HEK293 (cell line): ENCODE results near the gene HSDL1.

Experiments
- FEZF1 ChIP-seq: fragments of 450-650 bp; formaldehyde crosslinking; IDR thresholded peaks from 2 replicates; pipeline ENCODE4 v1.5.1; 2016; ENCODE audit warnings: missing biosample characterization, missing genetic modification characterization
- OSR2 ChIP-seq: fragments of 450-650 bp; formaldehyde crosslinking; IDR thresholded peaks from 2 replicates; pipeline ENCODE4 v1.5.1; 2016; ENCODE audit warnings: missing biosample characterization, missing genetic modification characterization
- ZNF211 ChIP-seq: fragments of 450-650 bp; formaldehyde crosslinking; IDR thresholded peaks from 2 replicates; pipeline ENCODE4 v1.5.1; 2016; ENCODE audit warnings: low read depth, missing biosample characterization, missing genetic modification characterization
- ZNF530 ChIP-seq: fragments of 450-650 bp; formaldehyde crosslinking; IDR thresholded peaks from 2 replicates; pipeline ENCODE4 v1.5.1; 2016; ENCODE audit warnings: low read depth, missing biosample characterization, missing genetic modification characterization
- ZNF658 ChIP-seq: fragments of 450-650 bp; formaldehyde crosslinking; IDR thresholded peaks from 2 replicates; pipeline ENCODE4; 2016; ENCODE audit warnings: missing biosample characterization, missing genetic modification characterization
- ZNF777 ChIP-seq: fragments of 450-650 bp; formaldehyde crosslinking; IDR thresholded peaks from 2 replicates; pipeline ENCODE4 v1.5.1; 2017; ENCODE audit warnings: missing biosample characterization, missing genetic modification characterization, borderline replicate concordance
- ZNF830 ChIP-seq: fragments of 450-650 bp; IDR thresholded peaks from 2 replicates; pipeline ENCODE4 v1.5.0; 2018; ENCODE audit warnings: missing biosample characterization, missing genetic modification characterization, low read depth, mild to moderate bottlenecking, moderate library complexity
- ZSCAN30 ChIP-seq: fragments of 450-650 bp; IDR thresholded peaks from 2 replicates; pipeline ENCODE4 v1.5.1; 2018; ENCODE audit warnings: missing biosample characterization, mild to moderate bottlenecking, missing genetic modification characterization, moderate library complexity
- TF ChIP-seq, protein P1 (sequence below): fragments of 450-650 bp; formaldehyde crosslinking; IDR thresholded peaks from 2 replicates; pipeline ENCODE4 v1.5.1; 2016; ENCODE audit warnings: missing biosample characterization, missing genetic modification characterization
- TF ChIP-seq, protein P2 (sequence below): fragments of 450-650 bp; formaldehyde crosslinking; IDR thresholded peaks from 2 replicates; pipeline ENCODE4 v1.5.1; 2016; ENCODE audit warnings: missing biosample characterization, missing genetic modification characterization
- TF ChIP-seq, protein P3 (sequence below): sonication (generic); formaldehyde crosslinking; IDR thresholded peaks from 2 replicates; pipeline ENCODE4 v1.8.1; 2022; ENCODE audit warnings: mild to moderate bottlenecking, moderate library complexity, missing genetic modification reagents
- TF ChIP-seq, protein P4 (sequence below): fragments of 450-650 bp; formaldehyde crosslinking; IDR thresholded peaks from 2 replicates; pipeline ENCODE4 v1.5.1; 2016; ENCODE audit warnings: missing biosample characterization, missing genetic modification characterization

DNA sequence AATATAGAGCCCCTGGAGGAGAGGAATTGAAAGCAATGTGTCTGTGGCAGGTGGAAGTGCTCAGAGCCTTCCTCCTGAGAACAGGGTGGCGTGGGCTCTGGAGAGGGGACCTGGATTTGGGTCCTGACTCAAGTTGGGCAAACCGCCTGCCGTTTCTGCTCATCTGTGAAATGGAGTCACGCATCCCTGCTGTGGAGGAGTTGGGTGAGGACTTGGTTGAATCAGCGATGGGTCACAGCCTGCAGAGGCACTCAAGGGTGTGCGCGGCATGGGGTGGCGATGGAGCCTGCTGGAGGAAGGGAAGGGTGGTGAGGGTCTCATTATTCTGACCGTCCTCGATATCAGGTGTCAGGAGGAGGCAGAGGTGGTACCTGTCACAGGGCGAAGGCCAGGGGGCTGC is 49.0 kb upstream of the HSDL1 start:
- TF ChIP-seq, protein P1, sequence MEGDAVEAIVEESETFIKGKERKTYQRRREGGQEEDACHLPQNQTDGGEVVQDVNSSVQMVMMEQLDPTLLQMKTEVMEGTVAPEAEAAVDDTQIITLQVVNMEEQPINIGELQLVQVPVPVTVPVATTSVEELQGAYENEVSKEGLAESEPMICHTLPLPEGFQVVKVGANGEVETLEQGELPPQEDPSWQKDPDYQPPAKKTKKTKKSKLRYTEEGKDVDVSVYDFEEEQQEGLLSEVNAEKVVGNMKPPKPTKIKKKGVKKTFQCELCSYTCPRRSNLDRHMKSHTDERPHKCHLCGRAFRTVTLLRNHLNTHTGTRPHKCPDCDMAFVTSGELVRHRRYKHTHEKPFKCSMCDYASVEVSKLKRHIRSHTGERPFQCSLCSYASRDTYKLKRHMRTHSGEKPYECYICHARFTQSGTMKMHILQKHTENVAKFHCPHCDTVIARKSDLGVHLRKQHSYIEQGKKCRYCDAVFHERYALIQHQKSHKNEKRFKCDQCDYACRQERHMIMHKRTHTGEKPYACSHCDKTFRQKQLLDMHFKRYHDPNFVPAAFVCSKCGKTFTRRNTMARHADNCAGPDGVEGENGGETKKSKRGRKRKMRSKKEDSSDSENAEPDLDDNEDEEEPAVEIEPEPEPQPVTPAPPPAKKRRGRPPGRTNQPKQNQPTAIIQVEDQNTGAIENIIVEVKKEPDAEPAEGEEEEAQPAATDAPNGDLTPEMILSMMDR = no peak
- no peak for TF ChIP-seq ZNF777 (tag by site-specific recombination)
- TF ChIP-seq ZSCAN30 (tag by site-specific recombination) = no peak
- TF ChIP-seq ZNF830 (tag by site-specific recombination) = no peak
- no peak for TF ChIP-seq FEZF1
- TF ChIP-seq OSR2 (tag by site-specific recombination) = no peak
- no peak for TF ChIP-seq ZNF658 (tag by site-specific recombination)
- no peak for TF ChIP-seq ZNF211
- TF ChIP-seq, protein P2, sequence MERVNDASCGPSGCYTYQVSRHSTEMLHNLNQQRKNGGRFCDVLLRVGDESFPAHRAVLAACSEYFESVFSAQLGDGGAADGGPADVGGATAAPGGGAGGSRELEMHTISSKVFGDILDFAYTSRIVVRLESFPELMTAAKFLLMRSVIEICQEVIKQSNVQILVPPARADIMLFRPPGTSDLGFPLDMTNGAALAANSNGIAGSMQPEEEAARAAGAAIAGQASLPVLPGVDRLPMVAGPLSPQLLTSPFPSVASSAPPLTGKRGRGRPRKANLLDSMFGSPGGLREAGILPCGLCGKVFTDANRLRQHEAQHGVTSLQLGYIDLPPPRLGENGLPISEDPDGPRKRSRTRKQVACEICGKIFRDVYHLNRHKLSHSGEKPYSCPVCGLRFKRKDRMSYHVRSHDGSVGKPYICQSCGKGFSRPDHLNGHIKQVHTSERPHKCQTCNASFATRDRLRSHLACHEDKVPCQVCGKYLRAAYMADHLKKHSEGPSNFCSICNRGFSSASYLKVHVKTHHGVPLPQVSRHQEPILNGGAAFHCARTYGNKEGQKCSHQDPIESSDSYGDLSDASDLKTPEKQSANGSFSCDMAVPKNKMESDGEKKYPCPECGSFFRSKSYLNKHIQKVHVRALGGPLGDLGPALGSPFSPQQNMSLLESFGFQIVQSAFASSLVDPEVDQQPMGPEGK = no peak
- TF ChIP-seq, protein P3, sequence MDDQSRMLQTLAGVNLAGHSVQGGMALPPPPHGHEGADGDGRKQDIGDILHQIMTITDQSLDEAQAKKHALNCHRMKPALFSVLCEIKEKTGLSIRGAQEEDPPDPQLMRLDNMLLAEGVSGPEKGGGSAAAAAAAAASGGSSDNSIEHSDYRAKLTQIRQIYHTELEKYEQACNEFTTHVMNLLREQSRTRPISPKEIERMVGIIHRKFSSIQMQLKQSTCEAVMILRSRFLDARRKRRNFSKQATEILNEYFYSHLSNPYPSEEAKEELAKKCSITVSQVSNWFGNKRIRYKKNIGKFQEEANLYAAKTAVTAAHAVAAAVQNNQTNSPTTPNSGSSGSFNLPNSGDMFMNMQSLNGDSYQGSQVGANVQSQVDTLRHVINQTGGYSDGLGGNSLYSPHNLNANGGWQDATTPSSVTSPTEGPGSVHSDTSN (CRISPR knock-in tag) = no peak
- TF ChIP-seq, protein P4, sequence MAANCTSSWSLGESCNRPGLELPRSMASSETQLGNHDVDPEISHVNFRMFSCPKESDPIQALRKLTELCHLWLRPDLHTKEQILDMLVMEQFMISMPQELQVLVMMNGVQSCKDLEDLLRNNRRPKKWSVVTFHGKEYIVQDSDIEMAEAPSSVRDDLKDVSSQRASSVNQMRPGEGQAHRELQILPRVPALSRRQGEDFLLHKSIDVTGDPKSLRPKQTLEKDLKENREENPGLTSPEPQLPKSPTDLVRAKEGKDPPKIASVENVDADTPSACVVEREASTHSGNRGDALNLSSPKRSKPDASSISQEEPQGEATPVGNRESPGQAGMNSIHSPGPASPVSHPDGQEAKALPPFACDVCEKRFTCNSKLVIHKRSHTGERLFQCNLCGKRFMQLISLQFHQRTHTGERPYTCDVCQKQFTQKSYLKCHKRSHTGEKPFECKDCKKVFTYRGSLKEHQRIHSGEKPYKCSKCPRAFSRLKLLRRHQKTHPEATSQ = no peak
- TF ChIP-seq ZNF530 = no peak
